HG03139 (cell line): ENCODE results near the gene GPR160.

Source experiments
- ATAC-seq: cut with Tn5 transposase; IDR thresholded peaks from one replicate; pipeline ENCODE4 v1.9.1; 2021; ENCODE audit not compliant: unreplicated experiment

The GPR160 gene

DNA sequence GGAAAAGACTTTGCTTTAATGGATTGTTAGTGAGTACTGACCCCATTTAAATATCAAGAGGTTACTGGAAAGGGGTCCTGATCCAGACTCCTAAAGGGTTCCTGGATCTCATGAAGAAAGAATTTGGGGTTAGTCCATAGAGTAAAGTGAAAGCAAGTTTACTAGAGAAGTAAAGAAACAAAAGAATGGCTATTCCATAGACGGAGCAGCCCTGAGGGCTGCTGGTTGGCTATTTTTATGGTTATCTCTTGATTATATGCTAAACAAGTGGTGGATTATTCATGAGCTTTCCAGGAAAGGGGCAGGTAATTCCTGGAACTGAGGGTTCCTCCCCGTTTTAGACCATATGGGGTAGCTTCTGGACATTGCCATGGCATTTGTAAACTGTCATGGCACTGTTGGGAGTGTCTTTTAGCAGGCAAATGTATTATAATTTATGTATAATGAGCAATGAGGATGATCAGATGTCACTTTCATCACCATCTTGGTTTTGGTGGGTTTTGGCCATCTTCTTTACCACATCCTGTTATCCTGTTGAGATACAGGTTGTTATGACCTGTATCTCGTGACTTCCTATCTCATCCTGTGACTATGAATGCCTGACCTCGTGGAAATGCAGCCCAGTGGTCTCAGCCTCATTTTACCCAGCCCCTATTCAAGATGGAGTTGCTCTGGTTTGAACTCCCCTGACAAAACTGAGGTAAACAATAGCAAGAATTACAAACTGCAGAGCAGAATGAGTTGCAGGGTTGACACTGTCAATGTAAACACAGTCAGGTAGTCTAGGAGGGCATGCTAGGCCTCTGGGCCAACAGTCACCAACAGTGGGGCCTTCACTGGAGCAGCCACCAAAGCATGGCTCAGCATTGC is 10.3 kb upstream of the GPR160 start:
- ATAC-seq: no peak

DNA sequence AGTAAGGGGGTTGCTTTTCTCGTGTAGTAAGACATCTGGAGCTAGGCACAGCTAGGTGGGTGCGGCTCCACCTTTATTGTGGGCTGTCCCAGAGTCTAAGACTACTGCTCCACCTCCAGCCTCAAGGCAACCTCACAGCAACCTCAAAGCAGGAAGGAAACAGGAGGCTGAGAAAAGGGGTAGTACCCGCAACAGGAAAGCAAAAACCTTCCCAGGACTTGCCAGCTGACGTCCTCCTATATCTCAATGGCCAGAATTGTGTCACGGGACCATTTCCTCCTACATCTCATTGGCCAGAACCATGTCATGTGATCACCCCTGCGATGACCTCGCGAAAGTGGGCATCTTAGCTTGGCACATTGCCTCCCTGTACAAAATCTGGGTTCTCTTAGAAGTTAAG is 4.3 kb upstream of the GPR160 start:
- ATAC-seq: no peak

GRCh38 chr3:170038434-170039110 is 777 bp downstream of the GPR160 start:
- peak; percentile 6 for ATAC-seq

DNA sequence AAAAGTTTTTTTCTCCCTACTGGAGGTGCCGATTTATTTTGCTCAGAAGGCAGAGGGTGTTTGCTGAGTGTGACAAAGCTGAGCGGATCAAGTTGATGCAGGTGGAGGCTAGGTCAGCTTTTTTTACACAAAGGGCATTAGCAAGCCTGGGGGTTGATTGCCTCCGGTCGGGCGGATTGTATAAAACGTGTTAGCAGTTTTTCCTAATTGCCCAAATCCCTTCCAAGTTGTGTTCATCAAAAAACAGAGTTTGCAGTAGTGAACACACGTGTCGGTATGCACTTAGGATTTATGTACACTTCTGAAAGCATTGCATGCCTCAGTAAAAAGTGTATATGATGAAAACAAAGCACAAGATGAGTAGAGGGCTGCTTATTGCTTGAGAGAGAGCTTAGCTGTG is 2.6 kb downstream of the GPR160 start:
- no peak for ATAC-seq

DNA sequence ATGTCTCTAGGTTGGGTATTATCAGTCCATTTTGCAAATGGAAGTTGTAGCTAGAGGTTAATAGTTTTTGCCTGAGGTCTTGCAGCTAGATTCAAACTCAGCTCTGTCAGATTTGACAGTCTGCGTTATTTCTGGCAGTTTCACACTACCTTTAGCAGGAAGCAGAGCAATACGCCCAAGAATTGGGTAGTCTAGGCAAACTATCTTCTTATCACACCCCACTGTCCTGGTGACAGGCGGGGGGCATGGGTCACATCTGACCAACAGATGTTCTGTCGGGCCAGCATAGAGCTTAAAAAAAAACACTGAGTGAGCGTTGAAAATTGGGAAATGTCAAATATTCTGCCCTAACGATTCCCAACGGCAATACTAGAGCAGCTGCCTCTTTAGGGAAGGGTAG is 5.7 kb downstream of the GPR160 start:
- no peak for ATAC-seq

- no peak for ATAC-seq
Observed at GRCh38 chr3:170044271-170044670, 6.5 kb downstream of the GPR160 start.

GRCh38 chr3:170044795-170045244 is 7.0 kb downstream of the GPR160 start:
- ATAC-seq: peak; percentile 79

- ATAC-seq: no peak
Observed at GRCh38 chr3:170046269-170047132, 8.7 kb downstream of the GPR160 start.

GRCh38 chr3:170047133-170047404 is 9.3 kb downstream of the GPR160 start:
- ATAC-seq: no peak

GRCh38 chr3:170049146-170050000 is 11.6 kb downstream of the GPR160 start:
- ATAC-seq: no peak

DNA sequence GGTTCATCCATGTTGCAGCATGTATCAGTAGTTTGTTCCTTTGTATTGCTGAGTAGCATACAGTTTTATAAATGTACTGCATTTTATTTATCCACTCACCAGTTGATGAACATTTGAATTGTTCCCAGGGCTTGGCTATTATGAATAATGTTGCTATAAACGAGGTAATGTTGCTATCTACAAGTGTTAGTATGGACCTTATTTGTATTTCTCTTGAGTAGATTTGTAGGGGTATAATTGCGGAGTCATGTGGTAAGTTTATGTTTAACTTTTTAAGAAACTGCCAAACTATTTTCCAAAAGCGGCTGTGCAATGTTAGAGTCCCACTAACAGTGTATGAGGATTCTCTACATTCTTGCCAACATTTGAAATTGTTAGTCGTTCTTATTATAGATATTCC is 13.0 kb downstream of the GPR160 start:
- no peak for ATAC-seq

DNA sequence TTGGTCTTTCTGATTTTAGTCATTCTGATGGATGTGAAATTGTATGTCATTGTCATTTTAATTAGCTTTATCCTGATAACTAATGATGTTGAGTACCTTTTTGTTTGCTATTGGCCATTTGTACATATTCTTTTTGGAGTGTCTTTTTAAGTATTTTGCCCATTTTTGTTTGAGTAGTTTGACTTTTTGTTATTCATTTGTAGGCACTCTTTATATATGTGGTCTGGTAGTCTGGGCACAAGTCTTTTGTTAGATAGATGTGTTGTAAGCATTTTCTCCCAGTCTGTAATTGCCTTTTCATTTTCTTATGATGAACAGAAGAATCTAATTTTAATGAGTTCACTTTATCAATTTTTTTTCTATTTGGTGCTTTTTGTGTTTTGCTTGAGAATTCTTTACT is 14.6 kb downstream of the GPR160 start:
- ATAC-seq: no peak

GRCh38 chr3:170054204-170054603 is 16.4 kb downstream of the GPR160 start:
- ATAC-seq: no peak

GRCh38 chr3:170055209-170055608 is 17.4 kb downstream of the GPR160 start:
- peak; percentile 61 for ATAC-seq

DNA sequence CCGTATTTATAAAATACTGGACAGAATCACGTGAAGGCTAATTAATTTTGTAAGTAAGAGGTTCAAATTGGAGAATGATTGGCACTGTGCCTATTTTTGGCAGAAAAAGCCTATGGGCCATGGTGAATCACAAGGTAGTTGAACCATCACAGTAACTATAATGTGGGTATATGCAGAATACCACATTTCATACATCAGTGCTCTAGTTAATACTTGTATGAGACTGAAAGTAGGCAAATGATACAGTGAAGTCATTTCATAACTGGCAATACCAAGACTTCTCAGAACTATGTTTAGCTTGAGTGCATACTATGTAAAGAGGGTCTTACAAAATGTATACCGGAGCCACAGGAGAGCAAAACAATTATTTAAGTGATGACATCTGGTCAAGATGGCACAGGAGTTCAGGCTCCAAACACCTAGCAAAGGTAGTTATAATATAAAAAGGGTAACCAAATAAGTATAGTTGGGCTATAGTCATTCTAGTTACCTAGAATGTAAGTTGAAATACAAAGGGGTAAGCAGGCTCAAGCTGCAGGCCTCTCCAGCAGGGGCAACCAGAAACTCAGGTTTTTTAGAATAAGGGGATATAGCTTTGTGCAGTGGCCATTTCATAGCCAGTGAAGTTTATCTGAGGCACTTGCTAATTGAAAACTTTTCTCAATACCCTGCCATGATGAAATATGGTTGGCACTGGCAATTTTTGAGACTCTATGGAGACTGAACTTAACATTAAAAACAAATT is 19.1 kb downstream of the GPR160 start:
- ATAC-seq: peak; percentile 84

GRCh38 chr3:170057550-170057949 is 19.8 kb downstream of the GPR160 start:
- no peak for ATAC-seq

DNA sequence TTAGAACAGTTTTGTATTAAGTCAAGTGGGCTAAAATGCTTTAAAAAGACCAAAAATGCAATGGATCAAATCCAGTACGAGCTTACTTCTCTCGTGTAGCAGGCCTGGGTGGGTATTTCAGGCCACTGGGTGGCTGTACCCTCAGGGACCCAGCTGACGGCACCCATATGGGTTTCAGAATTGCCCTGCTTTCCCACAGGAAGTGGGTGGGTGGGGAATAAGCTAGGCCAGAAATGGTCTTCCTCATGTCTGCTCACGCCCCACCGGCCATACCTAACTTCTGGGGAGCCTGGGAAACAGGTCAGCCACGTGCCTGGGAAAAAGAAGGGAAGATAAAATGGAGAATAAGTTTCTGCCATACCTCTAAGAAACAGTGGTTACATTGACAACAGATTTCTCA is 20.3 kb downstream of the GPR160 start:
- no peak for ATAC-seq

DNA sequence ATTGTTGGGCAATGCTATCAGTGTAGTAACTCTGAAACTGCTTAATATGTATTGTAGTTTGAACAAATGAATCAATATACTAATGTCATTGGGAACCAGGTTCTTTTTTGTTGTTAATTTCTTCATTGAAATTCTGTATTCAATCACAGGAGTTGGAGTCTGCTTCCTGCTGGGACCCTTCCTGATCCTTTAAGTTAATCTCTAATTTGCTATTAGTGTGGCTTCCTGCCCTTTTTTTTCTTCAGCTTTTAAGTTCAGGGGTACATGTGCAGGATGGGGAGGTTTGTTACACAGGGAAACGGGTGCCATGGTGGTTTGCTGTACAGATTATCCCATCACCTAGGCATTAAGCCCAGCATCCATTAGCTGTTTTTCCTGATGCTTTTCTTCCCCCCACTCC is 21.7 kb downstream of the GPR160 start:
- no peak for ATAC-seq

- ATAC-seq: no peak
Observed at GRCh38 chr3:170062068-170062467, 24.3 kb downstream of the GPR160 start.

DNA sequence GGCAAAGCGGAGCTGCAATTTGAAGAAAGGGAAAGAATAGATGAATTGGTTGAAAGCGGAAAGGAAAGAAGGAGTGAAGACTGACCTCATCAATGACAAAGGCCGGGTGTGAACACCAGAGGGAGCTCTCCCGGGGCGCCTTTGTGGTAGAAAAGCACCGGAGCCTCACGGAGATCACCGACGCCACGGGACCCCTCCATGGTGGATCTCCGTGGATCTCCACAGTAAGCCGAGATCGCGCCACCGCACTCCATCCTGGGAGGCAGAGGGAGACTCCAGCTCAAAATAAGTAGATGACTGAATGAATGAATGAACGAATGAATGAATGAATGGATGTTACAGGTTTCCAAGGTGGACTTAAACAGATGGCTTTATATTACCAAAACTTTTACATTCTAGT is 25.0 kb downstream of the GPR160 start:
- ATAC-seq: no peak
